Astrocyte (in vitro differentiated cells and primary cell): ENCODE results near the gene STK40.

Source experiments
- CTCF ChIP-seq: IDR thresholded peaks from 2 replicates; pipeline ENCODE4 v1.5.1; 2011; ENCODE audit warnings: low read depth, mild to moderate bottlenecking, inconsistent platforms, low read length, moderate library complexity; ENCODE audit not compliant: insufficient read depth
- EZH2 ChIP-seq: IDR thresholded peaks from 2 replicates; pipeline ENCODE4 v1.6.1; 2012; ENCODE audit warnings: mild to moderate bottlenecking, low read length, inconsistent platforms; ENCODE audit not compliant: insufficient read depth

GRCh38 chr1:36322041-36322785 is 63.5 kb downstream of the STK40 start:
- no peak for TF ChIP-seq CTCF
- no peak for TF ChIP-seq EZH2
